Type B pancreatic cell (in vitro differentiated cells): ENCODE data around the gene FUT4. TPM values are rescaled to one million over a fixed set of nuclear protein-coding genes. Genes with fewer than 3 reads are reported as not detected.
"Not testable (repeated sequence)": the region's sequence is repeated elsewhere in the genome, so short reads cannot be mapped to it uniquely, and the experiment has no call there.

Experiments used
- DNase-seq: peaks from one replicate; pipeline ENCODE4 v3.0.0; 2021; ENCODE audit warnings: mixed read lengths; ENCODE audit not compliant: unreplicated experiment; ENCODE audit errors: extremely low spot score
- H3K27ac Mint-ChIP-seq: 2 replicates; pipeline ENCODE4 v1.8.0; 2021; ENCODE audit warnings: mild to moderate bottlenecking, mixed read lengths
- H3K27me3 Mint-ChIP-seq: 2 replicates; pipeline ENCODE4 v1.8.0; 2021; ENCODE audit warnings: mixed read lengths
- H3K36me3 Mint-ChIP-seq: 2 replicates; pipeline ENCODE4 v1.8.0; 2021; ENCODE audit warnings: mixed read lengths
- H3K4me1 Mint-ChIP-seq: one replicate; pipeline ENCODE4 v1.8.0; 2021; ENCODE audit warnings: mixed read lengths; ENCODE audit not compliant: unreplicated experiment
- H3K4me3 Mint-ChIP-seq: 2 replicates; pipeline ENCODE4 v1.8.0; 2021; ENCODE audit warnings: mild to moderate bottlenecking, mixed read lengths
- H3K9me3 Mint-ChIP-seq: 2 replicates; pipeline ENCODE4 v1.8.0; 2021; ENCODE audit warnings: mixed read lengths
- CTCF ChIP-seq: fragments of 200-600 bp; sonication (generic); conservative IDR thresholded peaks from 2 replicates; pipeline ENCODE4 v1.5.0; 2021; ENCODE audit warnings: antibody characterized with exemption, mild to moderate bottlenecking
- total RNA-seq: library from RNA; stranded (reverse); gene quantifications from 2 replicates; pipeline ENCODE4 v1.2.1, GENCODE V29; 2021; ENCODE audit warnings: low replicate concordance

FUT4 gene
- total RNA-seq, 1 donor from 2014 or later, result 10.4 TPM

DNA sequence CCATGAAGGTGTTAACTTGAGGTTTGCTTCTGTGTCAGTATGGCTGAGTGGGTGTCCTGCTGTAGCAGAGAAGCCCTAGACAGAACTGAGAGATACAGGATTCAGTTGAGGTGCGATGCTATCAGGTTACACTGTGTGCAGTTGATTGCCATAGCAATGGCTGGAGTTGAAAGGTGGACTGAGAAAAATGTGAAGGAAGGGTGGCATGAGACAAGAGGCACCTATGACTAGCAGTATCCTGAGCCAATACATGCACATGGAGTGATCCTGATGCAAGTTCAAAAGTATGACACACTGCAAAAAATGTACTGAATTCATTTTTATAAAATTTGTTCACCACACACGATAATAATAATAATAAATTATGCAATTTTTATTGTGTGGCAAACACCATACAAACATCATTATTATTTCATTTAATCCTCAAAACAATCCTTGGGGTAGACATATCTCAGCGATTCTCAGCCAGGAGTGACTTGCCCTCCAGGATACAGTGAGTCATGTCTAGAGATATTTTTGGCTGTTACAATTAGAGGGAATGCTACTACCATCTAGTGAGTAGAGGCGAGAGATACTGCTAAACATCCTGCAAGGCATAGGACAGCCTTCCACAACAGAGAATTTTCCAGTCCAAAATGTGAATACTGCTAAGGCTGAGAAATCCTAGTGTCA is 19.6 kb downstream of the FUT4 start:
- no peak for DNase-seq
- Mint-ChIP-seq H3K4me3 (no peak overlapping the region), H3K9me3 (no peaks in the 10 kb centered on the region), H3K4me1 (peaks cover 16% of the 10 kb centered on the region), H3K36me3 (no peaks in the 10 kb centered on the region), H3K27ac (no peak overlapping the region), H3K27me3 (no peaks in the 10 kb centered on the region)
- TF ChIP-seq CTCF, result no peak

- Mint-ChIP-seq H3K36me3 (no peaks in the 10 kb centered on the region), H3K4me3 (no peak overlapping the region), H3K4me1 (peaks cover 16% of the 10 kb centered on the region), H3K27me3 (no peaks in the 10 kb centered on the region), H3K27ac (no peak overlapping the region), H3K9me3 (no peaks in the 10 kb centered on the region)
- DNase-seq, result no peak
- no peak for TF ChIP-seq CTCF
These were observed 20.2 kb downstream of the FUT4 start for GRCh38 chr11:94563848-94564467.

DNA sequence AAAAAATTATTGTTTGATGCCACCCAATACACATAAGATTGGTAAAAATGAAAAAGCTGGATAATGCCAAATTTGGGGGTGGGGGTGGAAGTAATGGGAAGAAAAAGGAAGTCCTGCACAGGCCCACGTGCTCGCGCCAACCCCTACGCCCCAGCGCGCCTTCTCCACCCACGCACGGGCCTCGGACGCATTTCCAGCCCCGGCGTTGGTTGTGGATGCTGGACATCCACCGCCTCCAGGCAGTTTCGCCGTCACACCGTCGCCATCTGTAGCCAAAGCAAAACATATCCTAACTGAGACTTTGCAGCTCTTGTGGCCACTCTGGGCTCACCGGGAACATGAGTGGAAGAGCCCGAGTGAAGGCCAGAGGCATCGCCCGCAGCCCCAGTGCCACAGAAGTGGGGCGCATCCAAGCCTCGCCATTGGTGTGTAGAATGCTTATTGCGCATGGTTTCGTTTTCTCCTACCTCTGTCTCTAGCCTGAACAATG is 23.5 kb downstream of the FUT4 start, which contains the start of gene PIWIL4:
Gene PIWIL4, plus strand, starts transcription at position 188 of the 490 bp plus-strand sequence. Its CDS starts 151 bp downstream, at position 339.
- H3K9me3 Mint-ChIP-seq, result no peaks in the 10 kb centered on the region
- H3K4me1 Mint-ChIP-seq, result peaks cover 7% of the 10 kb centered on the region
- H3K27ac Mint-ChIP-seq, result no peak within 1 kb of the TSS
- TF ChIP-seq CTCF, result no peak
- no peak within 1 kb of the TSS for H3K4me3 Mint-ChIP-seq
- H3K36me3 Mint-ChIP-seq, result no peaks in the 10 kb centered on the region
- DNase-seq, result no peak
- no peaks in the 10 kb centered on the region for H3K27me3 Mint-ChIP-seq

DNA sequence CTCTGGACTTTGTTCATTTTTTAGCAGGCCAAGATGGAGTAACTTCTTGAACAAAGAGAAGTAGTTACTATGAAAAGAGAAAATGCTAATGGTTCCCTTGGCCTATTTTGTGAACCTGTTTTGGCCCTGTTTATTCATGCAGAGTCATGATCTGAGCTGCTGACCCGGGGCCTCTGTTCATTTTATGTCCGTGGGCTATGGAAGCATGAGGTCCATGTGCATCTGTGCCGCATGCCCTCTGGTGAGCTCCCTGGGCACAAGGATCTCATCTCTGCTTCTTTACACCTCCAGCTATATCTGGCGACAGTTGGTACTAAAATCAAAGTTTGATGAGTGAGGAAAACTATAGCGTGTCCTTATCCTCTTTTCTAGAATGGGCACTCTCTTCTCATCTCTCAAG is 24.5 kb downstream of the FUT4 start:
- no peak for TF ChIP-seq CTCF
- no peak for DNase-seq
- H3K4me3 Mint-ChIP-seq, result no peak overlapping the region
- no peak overlapping the region for H3K27ac Mint-ChIP-seq
- H3K4me1 Mint-ChIP-seq, result peaks cover under 1% of the 10 kb centered on the region
- H3K36me3 Mint-ChIP-seq, result no peaks in the 10 kb centered on the region
- H3K9me3 Mint-ChIP-seq, result no peaks in the 10 kb centered on the region
- no peaks in the 10 kb centered on the region for H3K27me3 Mint-ChIP-seq

DNA sequence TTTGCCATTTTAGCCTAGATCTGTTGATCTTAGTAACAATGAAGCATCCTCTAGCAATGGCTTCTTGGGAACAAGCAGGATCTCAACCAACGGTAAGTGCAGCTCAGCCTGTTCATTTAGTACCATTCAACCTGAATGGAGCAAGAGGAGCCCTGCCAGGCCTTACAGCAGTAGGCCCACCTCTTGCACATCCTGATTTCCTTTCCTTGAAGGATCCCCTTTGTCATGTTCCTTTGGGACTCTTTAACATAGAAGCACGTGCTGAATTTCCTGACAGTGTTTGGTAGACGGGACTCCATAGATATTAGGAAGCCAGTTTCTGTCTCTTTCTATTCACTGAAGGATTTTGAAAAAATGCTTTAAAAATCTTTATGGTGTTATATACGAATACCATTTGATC is 25.0 kb downstream of the FUT4 start:
- H3K27me3 Mint-ChIP-seq, result no peaks in the 10 kb centered on the region
- no peak overlapping the region for H3K4me3 Mint-ChIP-seq
- no peaks in the 10 kb centered on the region for H3K9me3 Mint-ChIP-seq
- no peaks in the 10 kb centered on the region for H3K36me3 Mint-ChIP-seq
- no peak for DNase-seq
- H3K27ac Mint-ChIP-seq, result no peak overlapping the region
- H3K4me1 Mint-ChIP-seq, result no peaks in the 10 kb centered on the region
- TF ChIP-seq CTCF, result no peak

DNA sequence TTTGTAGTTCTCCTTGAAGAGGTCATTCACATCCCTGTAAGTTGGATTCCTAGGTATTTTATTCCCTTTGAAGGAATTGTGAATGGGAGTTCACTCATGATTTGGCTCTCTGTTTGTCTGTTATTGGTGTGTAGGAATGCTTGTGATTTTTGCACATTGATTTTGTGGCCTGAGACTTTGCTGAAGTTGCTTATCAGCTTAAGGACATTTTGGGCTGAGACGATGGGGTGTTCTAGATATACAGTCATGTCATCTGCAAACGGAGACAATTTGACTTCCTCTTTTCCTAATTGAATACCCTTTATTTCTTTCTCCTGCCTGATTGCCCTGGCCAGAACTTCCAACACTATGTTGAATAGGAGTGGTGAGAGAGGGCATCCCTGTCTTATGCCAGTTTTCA is 29.3 kb downstream of the FUT4 start:
- not testable (repeated sequence) for H3K9me3 Mint-ChIP-seq, DNase-seq, H3K36me3 Mint-ChIP-seq, H3K27ac Mint-ChIP-seq, H3K4me3 Mint-ChIP-seq, H3K27me3 Mint-ChIP-seq
- H3K4me1 Mint-ChIP-seq, result peaks cover 10% of the 10 kb centered on the region
